Caco-2 (cell line): ENCODE measurements around the gene SEC14L6. TPM values are rescaled to one million over a fixed set of nuclear protein-coding genes. Genes with fewer than 3 reads are reported as not detected.

Experiments
- BruUV-seq: library from RNA; stranded (reverse); fragments of 400-500 nt; replicated peaks from 2 replicates; lab custom pipeline; 2021; lab: Mats Ljungman, UMichigan
- CTCF ChIA-PET: fragments of 300-600 bp; sonication (Branson Sonifier 250); formaldehyde crosslinking; loops from one replicate; lab custom pipeline; 2022; ENCODE audit warnings: antibody characterized with exemption; lab: Charles Lee
- POLR2A ChIA-PET: fragments of 300-600 bp; sonication (Branson Sonifier 250); formaldehyde crosslinking; loops from one replicate; lab custom pipeline; 2022; ENCODE audit warnings: antibody characterized with exemption; lab: Charles Lee
- DNase-seq, 2 experiments: peaks; one replicate each; pipeline versions ENCODE4 v3.0.0 to v3.0.0-alpha.2; 2020 to 2022
- H3K27me3 ChIP-seq: replicated peaks from 2 replicates; pipeline ENCODE4 v1.6.0; 2011; ENCODE audit warnings: low read length; ENCODE audit not compliant: control insufficient read depth, insufficient read depth
- H3K36me3 ChIP-seq: 2 replicates; pipeline ENCODE4 v1.5.1; 2011; ENCODE audit warnings: low read length; ENCODE audit not compliant: control insufficient read depth, insufficient read depth
- H3K4me1 ChIP-seq: fragments of 250-450 bp; sonication (Bioruptor Pico); 2 replicates; pipeline ENCODE4 v1.5.1; 2020; ENCODE audit warnings: mild to moderate bottlenecking
- H3K4me3 ChIP-seq: 2 replicates; pipeline ENCODE4 v1.5.1; 2011; ENCODE audit warnings: low read depth, mild to moderate bottlenecking, control low read depth, low read length
- H3K9me3 ChIP-seq: fragments of 250-450 bp; sonication (Bioruptor Pico); 2 replicates; pipeline ENCODE4 v1.5.1; 2020; ENCODE audit warnings: mild to moderate bottlenecking, moderate library complexity
- H3K27ac Mint-ChIP-seq: one replicate; pipeline ENCODE4 v1.8.0; 2022; ENCODE audit warnings: mixed read lengths; ENCODE audit not compliant: unreplicated experiment
- H3K27me3 Mint-ChIP-seq: one replicate; pipeline ENCODE4 v1.8.0; 2022; ENCODE audit warnings: mixed read lengths; ENCODE audit not compliant: insufficient read depth, unreplicated experiment
- H3K36me3 Mint-ChIP-seq: one replicate; pipeline ENCODE4 v1.8.0; 2022; ENCODE audit warnings: mild to moderate bottlenecking, mixed read lengths; ENCODE audit not compliant: insufficient read depth, unreplicated experiment
- H3K4me1 Mint-ChIP-seq: one replicate; pipeline ENCODE4 v1.8.0; 2022; ENCODE audit warnings: low read depth, mixed read lengths; ENCODE audit not compliant: unreplicated experiment
- H3K4me3 Mint-ChIP-seq: one replicate; pipeline ENCODE4 v1.8.0; 2022; ENCODE audit warnings: mild to moderate bottlenecking, moderate library complexity, mixed read lengths; ENCODE audit not compliant: unreplicated experiment
- H3K9me3 Mint-ChIP-seq: one replicate; pipeline ENCODE4 v1.8.0; 2022; ENCODE audit warnings: mixed read lengths; ENCODE audit not compliant: unreplicated experiment
- CTCF ChIP-seq, 2 experiments: fragments of 200-600 bp in 1 of 2; IDR thresholded peaks; 1 replicate in 1 of 2; 2 replicates in 1 of 2; pipeline versions ENCODE4 v1.5.1 to v1.8.0; 2011 to 2022; ENCODE audit warnings: antibody characterized with exemption in 1 of 2, control low read depth in 1 of 2, inconsistent platforms in 1 of 2, low read depth in 1 of 2, low read length in 1 of 2, mild to moderate bottlenecking in 1 of 2, moderate library complexity in 1 of 2; ENCODE audit not compliant: insufficient read depth in 1 of 2, severe bottlenecking in 1 of 2, unreplicated experiment in 1 of 2
- intact Hi-C: fragments of 100-400 bp; cut with micrococcal nuclease; formaldehyde crosslinking; loops from one replicate; pipeline ENCODE4 v1.10.0; 2022; ENCODE audit not compliant: unreplicated experiment
- total RNA-seq: library from RNA; stranded (reverse); gene quantifications from 2 replicates; pipeline ENCODE4 v1.2.3, GENCODE V29; 2022

SEC14L6 gene
- total RNA-seq, 1 experiment from 2014 or later = 0.14 TPM

DNA sequence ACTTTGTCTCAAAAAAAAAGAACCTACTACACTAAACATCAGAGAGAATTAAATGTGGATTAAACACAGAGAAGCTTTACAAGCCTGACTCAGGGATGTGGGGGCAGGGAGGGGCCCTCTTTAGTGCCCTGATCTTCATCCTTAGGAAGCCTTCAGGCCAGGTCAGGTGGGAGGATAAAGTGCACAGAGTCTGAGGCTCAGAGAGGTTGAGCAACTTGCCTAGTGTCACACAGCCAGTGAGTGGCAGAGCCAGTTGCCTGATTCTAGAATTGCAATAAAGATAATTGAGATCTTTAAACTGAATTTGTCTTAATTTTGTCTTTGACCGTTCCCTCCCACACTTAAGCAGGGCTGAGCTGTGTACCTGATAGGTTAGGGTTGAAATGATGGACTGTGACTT is 7.2 kb downstream of the SEC14L6 start:
- no peak for DNase-seq
- H3K27me3 Mint-ChIP-seq = no peaks in the 10 kb centered on the region
- POLR2A ChIA-PET = no interaction called here
- no peak overlapping the region for H3K4me3 Mint-ChIP-seq
- CTCF ChIA-PET = no interaction called here
- H3K9me3 Mint-ChIP-seq = no peaks in the 10 kb centered on the region
- Histone ChIP-seq H3K4me3 (no peak overlapping the region), H3K9me3 (no peaks in the 10 kb centered on the region), H3K36me3 (no peaks in the 10 kb centered on the region), H3K4me1 (no peaks in the 10 kb centered on the region), H3K27me3 (no peaks in the 10 kb centered on the region)
- intact Hi-C loops = no loop called here
- H3K4me1 Mint-ChIP-seq = no peaks in the 10 kb centered on the region
- no peak for TF ChIP-seq CTCF (IDR thresholded peaks at IDR 0.05; ENCODE audit: insufficient read depth in 1 of 2, low read depth in 1 of 2, low read length in 1 of 2, severe bottlenecking in 1 of 2, unreplicated experiment in 1 of 2)
- H3K36me3 Mint-ChIP-seq = no peaks in the 10 kb centered on the region
- H3K27ac Mint-ChIP-seq = no peak overlapping the region
- BruUV-seq = no TSS peak

DNA sequence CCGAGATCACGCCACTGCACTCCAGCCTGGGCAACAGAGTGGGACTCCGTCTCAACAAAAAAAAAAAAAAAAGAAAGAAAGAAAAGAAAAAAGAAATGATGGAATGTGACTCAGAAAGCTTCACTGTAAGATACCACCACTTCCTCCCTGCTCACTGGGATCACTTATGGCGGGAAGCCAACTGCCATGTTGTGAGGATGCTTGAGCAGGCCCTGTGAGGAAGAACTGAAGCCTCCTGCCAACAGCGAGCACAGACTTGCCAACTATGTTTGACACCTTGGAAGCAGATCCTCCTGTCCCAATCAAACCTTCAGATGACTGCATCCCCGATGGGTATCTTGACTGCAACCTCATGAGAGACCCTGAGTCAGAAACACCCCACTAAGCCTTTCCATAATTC is 8.3 kb downstream of the SEC14L6 start:
- CTCF ChIA-PET = no interaction called here
- no peak for TF ChIP-seq CTCF (IDR thresholded peaks at IDR 0.05; ENCODE audit: insufficient read depth in 1 of 2, low read depth in 1 of 2, low read length in 1 of 2, severe bottlenecking in 1 of 2, unreplicated experiment in 1 of 2)
- BruUV-seq = no TSS peak

DNA sequence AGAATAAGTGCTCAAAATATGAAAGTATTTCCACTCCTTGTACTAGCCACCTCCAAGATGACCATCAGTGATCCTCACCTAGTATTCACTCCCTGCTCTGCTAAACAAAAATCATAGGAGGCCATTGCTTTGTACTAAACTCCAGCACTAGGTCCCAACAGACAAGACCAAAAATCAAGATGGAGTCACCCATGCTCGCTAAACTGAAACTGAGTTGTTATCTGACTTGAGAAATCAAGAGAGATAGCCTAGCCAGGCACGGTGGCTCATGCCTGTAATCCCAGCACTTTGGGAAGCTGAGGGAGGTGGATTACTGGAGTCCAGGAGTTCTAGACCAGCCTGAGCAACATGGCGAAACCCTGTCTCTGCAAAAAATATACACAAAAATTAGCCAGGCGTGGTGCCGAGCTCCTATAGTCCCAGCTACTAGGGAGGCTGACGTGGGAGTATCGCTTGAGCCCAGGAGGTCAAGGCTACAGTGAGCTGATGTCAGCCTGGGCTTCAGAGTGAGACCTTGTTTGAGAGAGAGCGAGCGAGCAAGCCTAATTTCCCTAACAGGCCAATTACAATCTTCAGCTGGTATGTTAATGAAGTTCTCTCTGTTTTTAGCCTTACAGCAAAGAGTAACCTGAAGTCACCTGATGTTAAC is 9.3 kb downstream of the SEC14L6 start:
- H3K36me3 ChIP-seq = no peaks in the 10 kb centered on the region
- H3K4me3 ChIP-seq = no peak overlapping the region
- H3K4me3 Mint-ChIP-seq = no peak overlapping the region
- H3K36me3 Mint-ChIP-seq = no peaks in the 10 kb centered on the region
- no peaks in the 10 kb centered on the region for H3K4me1 ChIP-seq
- no peaks in the 10 kb centered on the region for H3K27me3 Mint-ChIP-seq
- no peaks in the 10 kb centered on the region for H3K27me3 ChIP-seq
- no peak for TF ChIP-seq CTCF (IDR thresholded peaks at IDR 0.05; ENCODE audit: insufficient read depth in 1 of 2, low read depth in 1 of 2, low read length in 1 of 2, severe bottlenecking in 1 of 2, unreplicated experiment in 1 of 2)
- no TSS peak for BruUV-seq
- ChIA-PET CTCF (no interaction called here), POLR2A (no interaction called here)
- no peaks in the 10 kb centered on the region for H3K4me1 Mint-ChIP-seq
- H3K27ac Mint-ChIP-seq = no peak overlapping the region
- no peaks in the 10 kb centered on the region for H3K9me3 Mint-ChIP-seq
- no peak for DNase-seq
- intact Hi-C loops = no loop called here
- no peaks in the 10 kb centered on the region for H3K9me3 ChIP-seq

More for the DNA sequence above, 8.3 kb downstream of the SEC14L6 start:
- POLR2A ChIA-PET = no interaction called here
- intact Hi-C loops = no loop called here
- no peak overlapping the region for H3K4me3 ChIP-seq
- H3K27ac Mint-ChIP-seq = no peak overlapping the region
- no peaks in the 10 kb centered on the region for H3K9me3 ChIP-seq
- H3K4me1 Mint-ChIP-seq = no peaks in the 10 kb centered on the region
- H3K27me3 Mint-ChIP-seq = no peaks in the 10 kb centered on the region
- no peak overlapping the region for H3K4me3 Mint-ChIP-seq
- no peaks in the 10 kb centered on the region for H3K4me1 ChIP-seq
- no peaks in the 10 kb centered on the region for H3K27me3 ChIP-seq
- no peaks in the 10 kb centered on the region for H3K36me3 ChIP-seq
- DNase-seq = no peak
- H3K9me3 Mint-ChIP-seq = no peaks in the 10 kb centered on the region
- H3K36me3 Mint-ChIP-seq = no peaks in the 10 kb centered on the region
